GM20431 (cell line): Measurements from ENCODE around the gene AOC1.

ENCODE experiments used
- in situ Hi-C: fragments of 300-500 bp; cut with MseI, MboI; formaldehyde crosslinking; loops from one replicate; pipeline ENCODE4 v1.15.0; 2020; ENCODE audit warnings: low sequenced_read_pairs; ENCODE audit not compliant: unreplicated experiment

AOC1 gene

GRCh38 chr7:150856303-150857275 is 4.3 kb downstream of the AOC1 start:
- in situ Hi-C loops = no loop called here

DNA sequence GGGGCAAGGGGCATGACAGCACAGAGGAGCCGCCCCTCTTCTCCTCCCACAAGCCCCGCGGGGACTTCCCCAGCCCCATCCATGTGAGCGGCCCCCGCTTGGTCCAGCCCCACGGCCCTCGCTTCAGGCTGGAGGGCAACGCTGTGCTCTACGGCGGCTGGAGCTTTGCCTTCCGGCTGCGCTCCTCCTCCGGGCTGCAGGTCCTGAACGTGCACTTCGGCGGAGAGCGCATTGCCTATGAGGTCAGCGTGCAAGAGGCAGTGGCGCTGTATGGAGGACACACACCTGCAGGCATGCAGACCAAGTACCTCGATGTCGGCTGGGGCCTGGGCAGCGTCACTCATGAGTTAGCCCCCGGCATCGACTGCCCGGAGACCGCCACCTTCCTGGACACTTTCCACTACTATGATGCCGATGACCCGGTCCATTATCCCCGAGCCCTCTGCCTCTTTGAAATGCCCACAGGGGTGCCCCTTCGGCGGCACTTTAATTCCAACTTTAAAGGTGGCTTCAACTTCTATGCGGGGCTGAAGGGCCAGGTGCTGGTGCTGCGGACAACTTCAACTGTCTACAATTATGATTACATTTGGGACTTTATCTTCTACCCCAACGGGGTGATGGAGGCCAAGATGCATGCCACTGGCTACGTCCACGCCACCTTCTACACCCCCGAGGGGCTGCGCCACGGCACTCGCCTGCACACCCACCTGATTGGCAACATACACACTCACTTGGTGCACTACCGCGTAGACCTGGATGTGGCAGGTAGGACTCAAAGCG is 5.1 kb downstream of the AOC1 start:
- in situ Hi-C loops = no loop called here

DNA sequence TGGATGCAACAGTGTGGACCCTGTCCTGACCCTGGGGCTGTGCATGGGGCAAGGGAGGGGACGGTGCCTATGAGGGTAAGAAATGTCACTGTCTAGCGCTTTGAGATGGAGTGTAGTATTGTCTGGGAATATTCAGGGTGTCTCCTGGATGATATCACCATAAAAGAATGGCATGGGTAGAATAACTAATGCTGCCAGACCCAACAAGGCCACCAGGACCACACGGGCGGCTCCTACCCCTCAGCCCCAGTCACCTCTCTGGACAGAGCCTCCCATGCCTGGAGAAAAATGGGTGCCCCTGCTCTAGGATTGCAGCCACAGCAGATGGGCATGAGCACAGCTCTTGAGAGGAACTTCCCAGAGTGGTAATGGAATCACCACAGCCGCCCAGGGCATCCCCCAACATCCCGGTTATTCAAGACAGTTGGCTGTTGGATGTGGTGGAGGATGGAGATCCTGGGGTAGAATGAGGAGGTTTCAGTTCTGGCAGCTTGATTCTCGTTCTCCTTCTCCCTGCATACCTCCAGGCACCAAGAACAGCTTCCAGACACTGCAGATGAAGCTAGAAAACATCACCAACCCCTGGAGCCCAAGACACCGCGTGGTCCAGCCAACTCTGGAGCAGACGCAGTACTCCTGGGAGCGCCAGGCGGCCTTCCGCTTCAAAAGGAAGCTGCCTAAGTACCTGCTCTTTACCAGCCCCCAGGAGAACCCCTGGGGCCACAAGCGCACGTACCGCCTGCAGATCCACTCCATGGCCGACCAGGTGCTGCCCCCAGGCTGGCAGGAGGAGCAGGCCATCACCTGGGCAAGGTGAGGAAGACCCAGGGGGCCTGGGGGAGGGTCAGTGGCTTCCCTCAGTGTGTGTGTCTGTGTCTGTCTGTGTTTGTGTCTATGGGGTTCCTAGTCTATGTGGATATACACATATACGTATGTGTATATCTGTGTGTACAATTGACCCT is 6.2 kb downstream of the AOC1 start:
- in situ Hi-C loops = no loop called here

DNA sequence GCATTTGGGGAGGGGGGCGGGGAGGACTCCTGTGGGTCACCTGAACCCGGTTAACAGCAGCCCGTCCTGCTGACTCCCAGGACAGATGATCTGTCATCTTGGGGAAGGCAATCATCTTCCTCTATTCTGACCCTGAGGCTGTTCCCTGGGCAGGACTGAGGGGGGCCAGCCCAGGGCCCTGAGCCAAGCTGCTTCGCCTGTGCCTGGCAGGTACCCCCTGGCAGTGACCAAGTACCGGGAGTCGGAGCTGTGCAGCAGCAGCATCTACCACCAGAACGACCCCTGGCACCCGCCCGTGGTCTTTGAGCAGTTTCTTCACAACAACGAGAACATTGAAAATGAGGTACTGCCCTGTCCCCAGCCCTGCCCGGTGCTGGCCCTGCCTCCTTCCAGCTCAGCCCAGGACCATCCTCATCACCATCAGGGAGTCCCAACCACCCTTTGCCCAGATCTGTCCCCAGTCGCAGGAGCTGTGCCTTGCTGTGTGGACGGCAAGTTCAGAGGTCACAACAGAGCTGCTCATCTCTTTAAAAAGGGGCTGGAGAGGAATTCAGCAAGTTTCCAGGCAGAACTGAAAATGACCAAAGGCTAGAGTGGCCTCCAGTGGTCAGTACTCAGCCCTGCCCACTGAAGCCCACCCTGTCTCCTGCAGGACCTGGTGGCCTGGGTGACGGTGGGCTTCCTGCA is 8.1 kb downstream of the AOC1 start:
- in situ Hi-C loops = no loop called here

GRCh38 chr7:150860978-150861295 is 8.6 kb downstream of the AOC1 start:
- in situ Hi-C loops = no loop called here

GRCh38 chr7:150862356-150862755 is 10.0 kb downstream of the AOC1 start:
- in situ Hi-C loops = no loop called here

DNA sequence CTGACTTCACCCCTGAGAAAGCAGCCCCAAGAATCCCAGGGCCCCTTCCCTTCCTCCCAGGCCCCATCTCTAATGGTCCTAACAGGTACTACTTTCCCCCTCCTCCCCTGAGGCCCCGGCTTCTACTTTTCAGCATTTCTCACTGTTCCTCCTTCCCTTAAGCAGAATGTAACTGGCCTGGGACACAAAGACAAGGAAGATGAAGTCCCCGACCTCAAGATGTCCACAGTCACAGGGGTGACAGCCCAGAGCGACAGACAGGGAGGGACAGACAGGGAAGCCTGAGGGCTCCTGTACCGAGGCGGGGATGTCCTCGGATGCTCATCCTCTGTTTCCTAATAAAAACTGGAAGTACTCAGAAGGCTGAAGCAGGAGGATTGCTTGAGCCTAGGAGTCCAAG is 11.6 kb downstream of the AOC1 start:
- in situ Hi-C loops = no loop called here

- in situ Hi-C loops = no loop called here
These were observed 14.7 kb downstream of the AOC1 start for GRCh38 chr7:150866932-150867564.

DNA sequence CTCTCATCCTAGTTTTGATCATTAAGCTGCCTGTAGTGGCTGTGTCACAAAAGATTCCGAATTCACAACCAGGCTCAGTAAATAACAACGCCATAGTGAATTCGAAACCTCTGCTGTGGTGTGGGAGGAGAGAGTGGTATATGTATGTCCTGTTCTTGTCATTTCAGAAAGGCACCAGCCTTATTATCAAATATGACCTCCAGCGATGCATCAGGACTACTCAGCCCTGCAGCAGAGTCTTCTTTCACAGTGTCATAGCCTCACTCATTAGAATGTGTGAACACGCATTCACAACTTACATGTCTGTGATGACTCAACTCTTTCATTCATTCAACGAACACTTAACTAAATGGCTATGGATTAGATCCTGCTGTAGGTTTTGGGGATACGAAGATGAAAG is 15.3 kb downstream of the AOC1 start:
- in situ Hi-C loops = no loop called here

- in situ Hi-C loops = no loop called here
These were observed 17.1 kb downstream of the AOC1 start for GRCh38 chr7:150869467-150869866.

DNA sequence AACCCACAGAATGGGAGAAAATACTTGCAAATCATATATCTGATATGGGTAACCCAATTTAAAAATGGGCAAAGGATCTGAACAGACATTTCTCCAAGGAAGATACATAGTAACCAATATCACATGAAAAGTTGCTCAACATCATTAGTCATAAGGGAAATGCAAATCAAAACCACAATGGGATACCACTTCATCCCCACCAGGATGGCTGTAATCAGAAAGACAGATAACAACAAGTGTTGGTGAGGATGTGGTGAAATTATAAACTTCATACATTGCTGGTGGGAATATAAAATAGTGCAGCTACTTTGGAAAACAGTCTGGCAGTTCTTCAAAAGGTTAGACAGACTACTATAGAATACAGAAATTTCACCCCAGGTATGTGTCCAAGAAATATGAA is 19.3 kb downstream of the AOC1 start:
- in situ Hi-C loops = no loop called here

DNA sequence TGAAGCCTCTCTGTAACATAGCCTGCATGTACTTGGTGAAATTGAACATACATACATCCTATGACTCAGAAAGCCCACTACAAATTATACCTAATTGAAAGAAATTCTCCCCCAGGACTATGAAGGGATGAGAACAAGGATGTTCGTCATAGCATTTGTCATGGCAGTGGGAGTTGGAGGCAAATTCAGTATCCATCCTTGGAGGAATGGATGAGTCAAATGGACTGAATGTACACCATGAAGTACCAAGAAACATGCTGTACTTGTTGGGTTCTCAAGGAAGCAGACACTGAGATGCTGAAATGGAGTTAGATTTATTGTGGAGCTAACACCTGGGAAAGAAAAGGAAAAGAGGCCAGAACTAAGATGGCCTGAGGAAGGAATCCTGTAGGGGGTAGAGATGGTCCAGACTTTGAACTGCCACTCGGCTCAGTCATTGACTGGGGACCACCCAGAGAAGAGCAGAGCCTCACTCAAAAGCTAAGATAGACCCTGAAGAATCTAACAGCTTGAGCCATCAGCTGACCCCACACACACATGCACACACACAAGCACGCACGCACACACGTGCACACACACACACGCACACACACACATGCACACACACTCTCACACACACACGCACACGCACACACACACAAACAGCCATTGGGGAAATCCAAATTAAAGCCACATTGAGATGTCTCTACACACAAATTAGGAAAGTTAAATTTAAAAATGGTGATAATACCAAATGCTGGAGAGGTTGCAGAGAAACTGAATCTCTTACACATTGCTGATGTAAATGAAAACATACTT is 22.3 kb downstream of the AOC1 start:
- in situ Hi-C loops = no loop called here

DNA sequence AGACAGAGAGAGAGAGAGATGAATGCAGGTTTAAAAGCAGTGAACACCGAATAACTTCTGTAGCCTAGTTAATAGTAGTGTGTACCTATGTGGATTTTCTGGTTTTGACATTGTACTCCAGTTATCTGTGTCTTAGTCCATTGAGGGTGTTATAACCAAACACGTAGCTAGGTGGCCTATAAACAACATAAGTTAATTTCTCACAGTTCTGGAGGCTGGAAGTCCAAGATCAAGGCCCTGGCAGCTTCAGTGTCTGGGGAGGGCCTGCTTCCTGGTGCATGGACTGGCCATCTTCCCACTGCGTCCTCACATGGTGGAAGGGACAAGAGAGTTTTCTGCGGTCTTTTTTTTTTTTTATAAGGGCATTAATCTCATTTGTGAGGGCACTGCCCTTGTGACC is 23.5 kb downstream of the AOC1 start:
- in situ Hi-C loops = no loop called here

GRCh38 chr7:150876817-150877526 is 24.7 kb downstream of the AOC1 start:
- in situ Hi-C loops = no loop called here

DNA sequence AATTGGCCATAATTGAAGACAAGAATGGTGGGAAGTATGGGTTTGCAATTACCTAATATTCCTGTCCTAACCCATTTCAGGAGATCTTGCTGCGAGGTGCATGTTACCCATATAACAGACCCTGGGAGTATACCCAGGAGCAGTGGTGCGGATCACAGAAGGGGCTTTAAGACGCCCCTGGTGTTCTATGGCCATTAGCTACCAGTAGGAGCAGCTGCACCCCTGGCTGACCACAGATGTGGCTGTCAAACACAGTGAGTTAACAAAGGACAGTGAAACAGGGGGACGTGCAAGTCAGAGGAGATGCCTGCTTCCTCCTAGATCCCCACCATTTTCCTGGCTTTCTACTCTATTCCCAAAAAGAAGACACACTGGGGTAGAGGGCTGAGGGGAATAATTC is 25.2 kb downstream of the AOC1 start:
- in situ Hi-C loops = no loop called here

- in situ Hi-C loops = no loop called here
These were observed 27.0 kb downstream of the AOC1 start for GRCh38 chr7:150879345-150879744.

DNA sequence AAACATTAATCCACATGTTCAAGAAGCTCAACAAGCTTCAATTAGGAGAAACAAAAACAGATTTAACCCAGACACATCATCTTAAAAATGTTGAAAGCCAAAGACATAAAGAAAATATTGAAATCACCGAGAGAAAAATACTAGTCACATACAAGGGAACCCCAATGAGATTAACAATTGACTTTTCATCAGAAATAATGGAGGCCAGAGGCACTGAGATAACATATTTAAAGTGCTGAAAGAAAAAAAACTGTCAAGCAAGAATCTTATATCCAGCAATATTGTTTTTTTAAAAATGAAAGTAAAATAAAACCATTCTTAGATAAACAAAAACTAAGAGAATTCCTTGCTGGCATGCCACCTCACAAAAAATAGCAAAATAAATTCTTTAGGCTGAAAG is 28.9 kb downstream of the AOC1 start:
- in situ Hi-C loops = no loop called here
